WERI-Rb-1 (cell line): Measurements from ENCODE around the gene USP21.

Experiments used
- DNase-seq: peaks from one replicate; pipeline ENCODE4 v3.0.0-alpha.2; 2020
- H3K27ac ChIP-seq: fragments of 250-450 bp; sonication (Bioruptor Pico); 2 replicates; pipeline ENCODE4 v1.5.1; 2020; ENCODE audit warnings: mild to moderate bottlenecking, moderate library complexity
- H3K27me3 ChIP-seq: fragments of 250-450 bp; sonication (Bioruptor Pico); 2 replicates; pipeline ENCODE4 v1.5.1; 2021; ENCODE audit warnings: mild to moderate bottlenecking, low read depth, moderate library complexity; ENCODE audit not compliant: insufficient read depth, severe bottlenecking
- H3K36me3 ChIP-seq: fragments of 250-450 bp; sonication (Bioruptor Pico); 2 replicates; pipeline ENCODE4 v1.5.1; 2020; ENCODE audit warnings: mild to moderate bottlenecking, moderate library complexity
- H3K4me3 ChIP-seq: 2 replicates; pipeline ENCODE4 v1.5.1; 2011; ENCODE audit warnings: low read depth, mild to moderate bottlenecking, control low read depth, low read length
- H3K9me3 ChIP-seq: fragments of 250-450 bp; sonication (Bioruptor Pico); 2 replicates; pipeline ENCODE4 v1.5.1; 2021; ENCODE audit warnings: mild to moderate bottlenecking, moderate library complexity; ENCODE audit not compliant: severe bottlenecking
- TF ChIP-seq, protein P1 (sequence below): IDR thresholded peaks from 2 replicates; pipeline ENCODE4 v1.5.1; 2011; ENCODE audit warnings: low read depth, mild to moderate bottlenecking, control low read depth, inconsistent platforms, low read length

USP21 gene

DNA sequence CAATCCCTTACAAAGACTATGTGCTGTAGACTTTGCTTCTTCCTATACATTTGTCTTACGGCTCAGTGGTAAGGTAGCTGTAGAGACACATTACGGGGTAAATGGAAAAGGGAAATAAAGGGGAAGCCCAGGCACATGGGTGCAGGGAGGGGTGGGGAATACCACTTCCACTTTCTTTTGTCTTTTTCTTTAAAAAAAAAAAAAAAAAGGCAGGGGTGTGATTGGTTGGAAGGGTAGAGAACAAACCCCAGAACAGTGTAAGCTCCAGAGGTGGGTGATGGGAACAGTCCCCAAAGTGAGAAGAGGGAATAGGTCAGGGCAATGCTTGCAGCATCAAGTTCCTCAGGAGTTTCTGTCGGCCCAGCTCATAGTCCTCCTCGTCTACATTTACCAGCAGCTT, 37.5 kb upstream of the USP21 start:
- no peaks in the 10 kb centered on the region for H3K9me3 ChIP-seq
- no peaks in the 10 kb centered on the region for H3K27me3 ChIP-seq
- TF ChIP-seq, protein P1, sequence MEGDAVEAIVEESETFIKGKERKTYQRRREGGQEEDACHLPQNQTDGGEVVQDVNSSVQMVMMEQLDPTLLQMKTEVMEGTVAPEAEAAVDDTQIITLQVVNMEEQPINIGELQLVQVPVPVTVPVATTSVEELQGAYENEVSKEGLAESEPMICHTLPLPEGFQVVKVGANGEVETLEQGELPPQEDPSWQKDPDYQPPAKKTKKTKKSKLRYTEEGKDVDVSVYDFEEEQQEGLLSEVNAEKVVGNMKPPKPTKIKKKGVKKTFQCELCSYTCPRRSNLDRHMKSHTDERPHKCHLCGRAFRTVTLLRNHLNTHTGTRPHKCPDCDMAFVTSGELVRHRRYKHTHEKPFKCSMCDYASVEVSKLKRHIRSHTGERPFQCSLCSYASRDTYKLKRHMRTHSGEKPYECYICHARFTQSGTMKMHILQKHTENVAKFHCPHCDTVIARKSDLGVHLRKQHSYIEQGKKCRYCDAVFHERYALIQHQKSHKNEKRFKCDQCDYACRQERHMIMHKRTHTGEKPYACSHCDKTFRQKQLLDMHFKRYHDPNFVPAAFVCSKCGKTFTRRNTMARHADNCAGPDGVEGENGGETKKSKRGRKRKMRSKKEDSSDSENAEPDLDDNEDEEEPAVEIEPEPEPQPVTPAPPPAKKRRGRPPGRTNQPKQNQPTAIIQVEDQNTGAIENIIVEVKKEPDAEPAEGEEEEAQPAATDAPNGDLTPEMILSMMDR, result no peak
- no peak overlapping the region for H3K4me3 ChIP-seq
- peaks cover 83% of the 10 kb centered on the region for H3K36me3 ChIP-seq
- H3K27ac ChIP-seq, result no peak overlapping the region
- DNase-seq, result no peak

GRCh38 chr1:161122967-161123366, 36.3 kb upstream of the USP21 start:
- Histone ChIP-seq H3K36me3 (peaks cover 90% of the 10 kb centered on the region), H3K27ac (no peak overlapping the region), H3K27me3 (no peaks in the 10 kb centered on the region), H3K9me3 (no peaks in the 10 kb centered on the region), H3K4me3 (no peak overlapping the region)
- no peak for DNase-seq
- TF ChIP-seq, protein P1, result no peak

- Histone ChIP-seq H3K27me3 (no peaks in the 10 kb centered on the region), H3K36me3 (peaks cover 78% of the 10 kb centered on the region), H3K4me3 (no peak overlapping the region), H3K9me3 (no peaks in the 10 kb centered on the region), H3K27ac (no peak overlapping the region)
- TF ChIP-seq, protein P1, result no peak
- no peak for DNase-seq
Observed at GRCh38 chr1:161127649-161128048, 31.7 kb upstream of the USP21 start.

DNA sequence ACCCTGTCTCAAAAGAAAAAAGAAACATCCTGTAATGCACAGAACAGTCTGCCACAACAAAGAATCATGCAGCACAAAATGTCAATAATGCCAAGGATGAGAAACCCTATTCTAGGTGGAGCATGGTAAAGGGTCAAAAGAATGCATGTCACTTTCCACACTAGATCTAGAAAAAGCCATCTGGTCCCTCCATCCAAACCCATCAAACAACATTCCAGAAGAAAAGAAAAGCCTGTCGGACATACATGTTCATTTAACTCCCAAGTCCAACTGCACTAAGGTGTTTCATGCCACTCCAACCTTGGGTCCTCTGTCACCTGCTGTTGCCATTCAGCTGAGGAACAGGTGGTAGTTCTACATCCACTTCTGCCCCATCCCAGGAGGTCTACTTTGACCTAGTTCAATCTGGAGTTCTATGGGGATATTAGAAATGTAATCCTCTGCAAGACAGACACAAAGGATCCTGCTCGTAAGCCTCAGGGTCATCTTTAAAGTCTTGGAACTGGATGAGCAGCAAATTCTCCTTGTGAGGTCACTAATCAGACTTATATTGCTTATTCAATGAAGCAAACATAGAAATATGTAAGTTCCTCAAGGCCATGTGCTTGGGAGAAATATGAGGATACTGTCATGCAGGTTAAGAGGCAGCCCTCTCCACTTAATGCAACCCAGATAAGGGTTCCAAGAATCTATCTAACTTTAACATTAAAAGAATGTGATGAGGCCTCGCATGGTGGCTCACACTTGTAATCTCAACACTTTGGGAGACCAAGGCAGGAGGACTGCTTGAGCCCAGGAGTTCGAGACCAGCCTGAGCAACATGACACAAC, 30.5 kb upstream of the USP21 start:
- H3K36me3 ChIP-seq, result peaks cover 67% of the 10 kb centered on the region

DNA sequence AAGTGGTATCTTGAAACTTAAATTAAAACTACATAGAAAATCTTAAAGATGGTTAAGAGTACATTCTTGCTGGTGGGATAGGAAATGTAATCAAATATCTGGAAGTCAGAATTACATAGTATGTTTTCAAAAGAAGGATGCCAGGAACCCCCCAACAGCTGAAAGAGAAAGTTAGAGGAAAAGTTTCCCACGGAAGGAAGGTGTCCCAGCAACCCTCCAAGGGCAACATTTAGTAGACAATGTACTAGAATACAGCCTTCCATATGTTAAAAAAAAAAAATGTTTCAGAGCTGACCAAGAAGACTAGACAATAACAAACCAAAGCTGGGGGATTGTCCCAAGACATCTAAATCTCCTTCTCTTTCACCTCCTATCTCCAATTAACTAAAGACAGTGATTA, 29.0 kb upstream of the USP21 start:
- Histone ChIP-seq H3K9me3 (no peaks in the 10 kb centered on the region), H3K27me3 (no peaks in the 10 kb centered on the region), H3K27ac (no peak overlapping the region), H3K36me3 (peaks cover 63% of the 10 kb centered on the region), H3K4me3 (no peak overlapping the region)
- TF ChIP-seq, protein P1, result no peak
- no peak for DNase-seq

More for the DNA sequence above, 30.5 kb upstream of the USP21 start:
- Histone ChIP-seq H3K27me3 (no peaks in the 10 kb centered on the region), H3K9me3 (no peaks in the 10 kb centered on the region), H3K4me3 (no peak overlapping the region), H3K27ac (no peak overlapping the region)
- DNase-seq, result no peak
- TF ChIP-seq, protein P1, result no peak
